GM19239 (cell line): ENCODE results near the gene PDGFD.

Source experiments
- DNase-seq: peaks from one replicate; pipeline ENCODE4 v3.0.0; 2011; ENCODE audit warnings: low spot score; ENCODE audit not compliant: insufficient read length
- FAIRE-seq: peaks from 2 replicates; lab custom pipeline; 2011; peaks lifted over from hg19 to GRCh38; lab: Jason Lieb, UNC

PDGFD gene

GRCh38 chr11:103898577-103899336 is 265.2 kb downstream of the PDGFD start:
- DNase-seq (no peak), FAIRE-seq (no peak)

- FAIRE-seq (peak; percentile 98), DNase-seq (no peak)
Measured at GRCh38 chr11:103898065-103898464, 265.9 kb downstream of the PDGFD start.

GRCh38 chr11:103897160-103897936 is 266.6 kb downstream of the PDGFD start:
- FAIRE-seq (no peak), DNase-seq (no peak)

- FAIRE-seq (no peak), DNase-seq (no peak)
Measured at GRCh38 chr11:103895106-103895505, 268.8 kb downstream of the PDGFD start.

GRCh38 chr11:103894673-103895072 is 269.3 kb downstream of the PDGFD start:
- DNase-seq (no peak), FAIRE-seq (no peak)

- DNase-seq, result no peak
- no peak for FAIRE-seq
Measured at GRCh38 chr11:103894034-103894433, 269.9 kb downstream of the PDGFD start.

- FAIRE-seq, result peak; percentile 21
- DNase-seq, result no peak
Measured at GRCh38 chr11:103893371-103893770, 270.6 kb downstream of the PDGFD start.

GRCh38 chr11:103892603-103893002 is 271.3 kb downstream of the PDGFD start:
- DNase-seq, result no peak
- peak; percentile 11 for FAIRE-seq

- DNase-seq, result no peak
- FAIRE-seq, result no peak
Measured at GRCh38 chr11:103890654-103891053, 273.3 kb downstream of the PDGFD start.

- DNase-seq (no peak), FAIRE-seq (no peak)
Measured at GRCh38 chr11:103889679-103890078, 274.3 kb downstream of the PDGFD start.

GRCh38 chr11:103888541-103888951 is 275.4 kb downstream of the PDGFD start:
- no peak for DNase-seq

GRCh38 chr11:103887001-103887658 is 276.8 kb downstream of the PDGFD start:
- DNase-seq, result no peak
- FAIRE-seq, result peak; percentile 55

More at GRCh38 chr11:103888541-103888951, 275.4 kb downstream of the PDGFD start:
- FAIRE-seq, result no peak

- no peak for FAIRE-seq
Measured at GRCh38 chr11:103883856-103884255, 280.1 kb downstream of the PDGFD start.

GRCh38 chr11:103883291-103883690 is 280.7 kb downstream of the PDGFD start:
- DNase-seq (no peak), FAIRE-seq (no peak)

More at GRCh38 chr11:103883856-103884255, 280.1 kb downstream of the PDGFD start:
- no peak for DNase-seq

GRCh38 chr11:103881584-103881983 is 282.4 kb downstream of the PDGFD start:
- no peak for DNase-seq
- no peak for FAIRE-seq

GRCh38 chr11:103880968-103881367 is 283.0 kb downstream of the PDGFD start:
- DNase-seq, result no peak
- FAIRE-seq, result peak; percentile 59

- FAIRE-seq, result no peak
- no peak for DNase-seq
Measured at GRCh38 chr11:103878646-103879045, 285.3 kb downstream of the PDGFD start.

- DNase-seq, result no peak
- peak; percentile 18 for FAIRE-seq
Measured at GRCh38 chr11:103877221-103877620, 286.7 kb downstream of the PDGFD start.

GRCh38 chr11:103875855-103876510 is 288.0 kb downstream of the PDGFD start:
- DNase-seq, result no peak
- FAIRE-seq, result peak; percentile 77

GRCh38 chr11:103872748-103873147 is 291.2 kb downstream of the PDGFD start:
- FAIRE-seq (no peak), DNase-seq (no peak)
